ENCODE results near the gene POLA2. TPM values are rescaled to one million over a fixed set of nuclear protein-coding genes. Genes with fewer than 3 reads are reported as not detected.

Gene POLA2
- total and polyA plus RNA-seq, 9 of the 15 experiments (the other 6 are each of a cell fraction or from before 2014, with no cell fraction given) = 2.7 to 134 (median 44.4) TPM

DNA sequence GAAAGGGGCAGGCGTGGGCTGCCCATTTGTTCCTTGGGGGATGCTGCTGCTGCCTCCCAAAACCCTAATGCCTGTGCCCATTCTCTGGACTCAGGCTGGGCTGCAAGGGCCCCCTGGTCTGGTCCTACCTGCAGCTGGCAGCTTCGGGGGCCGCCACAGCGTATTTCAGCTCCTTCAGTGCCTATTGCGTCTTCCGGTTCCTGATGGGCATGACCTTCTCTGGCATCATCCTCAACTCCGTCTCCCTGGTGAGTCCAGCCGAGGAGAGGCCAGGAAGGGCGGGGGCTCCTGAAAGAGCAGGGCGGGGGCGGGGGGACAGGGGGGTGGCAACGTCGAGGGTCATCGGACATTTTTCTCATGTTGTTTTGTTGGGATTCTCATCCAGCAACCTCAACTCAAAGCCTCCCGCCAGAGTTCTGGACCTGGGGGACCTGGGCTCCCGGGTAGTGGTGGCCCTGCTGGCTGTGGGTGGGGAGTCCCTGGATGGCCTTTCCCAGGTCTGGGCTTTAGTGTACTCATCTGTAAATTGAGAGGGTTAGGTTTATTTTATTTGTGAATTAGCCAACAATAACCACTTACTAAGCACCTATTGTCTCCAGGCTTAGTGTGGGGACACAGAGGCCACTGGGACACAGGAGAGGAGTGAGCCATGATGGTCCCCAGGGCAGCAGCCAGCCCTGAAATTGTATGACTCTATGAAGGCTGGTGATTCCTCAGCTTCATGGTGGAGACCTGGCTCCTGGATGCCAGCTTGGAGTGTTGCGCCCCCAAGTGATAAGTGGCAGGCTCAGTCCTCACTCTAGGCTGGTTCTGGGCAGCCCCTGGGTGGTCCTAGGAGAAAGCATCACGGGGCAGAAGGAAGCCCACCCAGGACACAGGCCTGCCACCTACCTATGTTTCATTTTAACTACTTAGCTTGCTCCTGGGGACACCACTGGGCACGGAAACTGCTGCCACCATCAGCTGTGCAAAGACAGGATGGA lies 44.0 kb upstream of the POLA2 start (continued):
- no peak for TF ChIP-seq ZNF444 (CRISPR knock-in tag; IDR thresholded peaks at IDR 0.05)
- TF ChIP-seq NFATC3 (IDR thresholded peaks at IDR 0.05) = no peak
- TF ChIP-seq FOXK2 (conservative IDR thresholded peaks at IDR 0.05 in 1 of 2, IDR thresholded peaks at IDR 0.05 in 1 of 2; ENCODE audit: low read depth in 2 of 2) = no peak

- no peak for FAIRE-seq
- CTCF ChIA-PET (ENCODE audit: low intra/inter-chr PET ratio) = no interaction called here
- no peak; the same call in 2 of the 3 replicates for ATAC-seq
- H3K9ac ChIP-seq (ENCODE audit: insufficient read depth in 1 of 2, low read depth in 2 of 2, low read length in 2 of 2) = no peak overlapping the region
- H3K4me3 ChIP-seq = no peak overlapping the region
- BruUV-seq (replicated peaks) = no TSS peak
- no peaks in the 10 kb centered on the region for H3K36me3 ChIP-seq (ENCODE audit: control insufficient read depth, insufficient read depth, low read length)
- H3K9me1 ChIP-seq (ENCODE audit: control insufficient read depth, insufficient read depth, low read length) = peaks cover 2% of the 10 kb centered on the region
- no peak for DNase-seq (ENCODE audit: extremely low read depth in 1 of 4, low spot score in 3 of 4)
- no peaks in the 10 kb centered on the region for H3K9me3 ChIP-seq (replicated peaks; ENCODE audit: control insufficient read depth, insufficient read depth, low read depth, low read length)
- H4K20me1 ChIP-seq (replicated peaks; ENCODE audit: control insufficient read depth, insufficient read depth, low read length) = no peaks in the 10 kb centered on the region
- TF ChIP-seq TGIF2 (CRISPR knock-in tag; IDR thresholded peaks at IDR 0.05) = no peak
- TF ChIP-seq SMC3 (conservative IDR thresholded peaks at IDR 0.05; ENCODE audit: insufficient read depth, low read depth, low read length) = no peak
- no peak for TF ChIP-seq WHSC1 (IDR thresholded peaks at IDR 0.05; ENCODE audit: low read length)
- no peak for TF ChIP-seq DMBX1 (CRISPR knock-in tag; IDR thresholded peaks at IDR 0.05; ENCODE audit: borderline replicate concordance)
- TF ChIP-seq CBFB (CRISPR knock-in tag; IDR thresholded peaks at IDR 0.05) = no peak
- TF ChIP-seq SREBF1 (IDR thresholded peaks at IDR 0.05; ENCODE audit: borderline replicate concordance, low read depth, low read length) = no peak
- no peak overlapping the region for H2AFZ ChIP-seq (ENCODE audit: low read depth, low read length)
- H3K4me1 ChIP-seq (replicated peaks in 1 of 2; ENCODE audit: control insufficient read depth in 2 of 2, insufficient read depth in 2 of 2, low read length in 2 of 2) = peaks cover 10 to 31% of the 10 kb centered on the region in 2 experiments; a peak in 4 of 5 replicates
- intact Hi-C loops (cut with micrococcal nuclease) = no loop called here
- no peak overlapping the region for H3K4me2 ChIP-seq (ENCODE audit: insufficient read depth, low read length)
- H3K27me3 ChIP-seq (ENCODE audit: control insufficient read depth in 2 of 2, insufficient read depth in 2 of 2, low read length in 2 of 2) = no peaks in the 10 kb centered on the region
- POLR2A ChIA-PET = interaction anchor here (0.6 to 1.4 kb wide), 6 partner anchors 11 to 586 kb away, joined by 3 to 4 read pairs (median 4); no protein-coding TSS in a partner anchor
- WGBS (ENCODE audit: insufficient coverage, low coverage, missing lambda C conversion rate) = 52% methylated on average over 9 of the region's 9 CpGs
- H3K27ac ChIP-seq (ENCODE audit: extremely low read depth, low read depth, low read length) = no peak overlapping the region
- in situ Hi-C loops (cut with MboI) = no loop called here
- H3K79me2 ChIP-seq (ENCODE audit: control insufficient read depth, insufficient read depth, low read length) = no peaks in the 10 kb centered on the region
Observed at GRCh38 chr11:65218446-65218845, 43.3 kb upstream of the POLA2 start.
